ENCODE measurements around the gene HEATR5A. TPM values are rescaled to one million over a fixed set of nuclear protein-coding genes. Genes with fewer than 3 reads are reported as not detected.

The HEATR5A gene
- total and polyA plus RNA-seq, 2 experiments from 2014 or later = 25.8 to 32.5 TPM

- H3K27me3 ChIP-seq (ENCODE audit: insufficient read depth) = no peaks in the 10 kb centered on the region
- no peaks in the 10 kb centered on the region for H3K9me2 ChIP-seq (ENCODE audit: insufficient read depth)
- H3K4me3 Mint-ChIP-seq = no peak overlapping the region
- H3K27ac Mint-ChIP-seq = no peak overlapping the region
- H3K4me1 ChIP-seq (ENCODE audit: insufficient read depth) = no peaks in the 10 kb centered on the region
- H3K4me1 Mint-ChIP-seq = no peaks in the 10 kb centered on the region
- no peaks in the 10 kb centered on the region for H3K79me2 ChIP-seq (replicated peaks; ENCODE audit: insufficient read depth)
- no peak overlapping the region for H3K4me3 ChIP-seq
- H3K27me3 Mint-ChIP-seq (ENCODE audit: insufficient read depth, low read depth, poor library complexity) = no peaks in the 10 kb centered on the region
- TF ChIP-seq JUNB (IDR thresholded peaks at IDR 0.05; ENCODE audit: unreplicated experiment) = no peak
- TF ChIP-seq, protein P1, sequence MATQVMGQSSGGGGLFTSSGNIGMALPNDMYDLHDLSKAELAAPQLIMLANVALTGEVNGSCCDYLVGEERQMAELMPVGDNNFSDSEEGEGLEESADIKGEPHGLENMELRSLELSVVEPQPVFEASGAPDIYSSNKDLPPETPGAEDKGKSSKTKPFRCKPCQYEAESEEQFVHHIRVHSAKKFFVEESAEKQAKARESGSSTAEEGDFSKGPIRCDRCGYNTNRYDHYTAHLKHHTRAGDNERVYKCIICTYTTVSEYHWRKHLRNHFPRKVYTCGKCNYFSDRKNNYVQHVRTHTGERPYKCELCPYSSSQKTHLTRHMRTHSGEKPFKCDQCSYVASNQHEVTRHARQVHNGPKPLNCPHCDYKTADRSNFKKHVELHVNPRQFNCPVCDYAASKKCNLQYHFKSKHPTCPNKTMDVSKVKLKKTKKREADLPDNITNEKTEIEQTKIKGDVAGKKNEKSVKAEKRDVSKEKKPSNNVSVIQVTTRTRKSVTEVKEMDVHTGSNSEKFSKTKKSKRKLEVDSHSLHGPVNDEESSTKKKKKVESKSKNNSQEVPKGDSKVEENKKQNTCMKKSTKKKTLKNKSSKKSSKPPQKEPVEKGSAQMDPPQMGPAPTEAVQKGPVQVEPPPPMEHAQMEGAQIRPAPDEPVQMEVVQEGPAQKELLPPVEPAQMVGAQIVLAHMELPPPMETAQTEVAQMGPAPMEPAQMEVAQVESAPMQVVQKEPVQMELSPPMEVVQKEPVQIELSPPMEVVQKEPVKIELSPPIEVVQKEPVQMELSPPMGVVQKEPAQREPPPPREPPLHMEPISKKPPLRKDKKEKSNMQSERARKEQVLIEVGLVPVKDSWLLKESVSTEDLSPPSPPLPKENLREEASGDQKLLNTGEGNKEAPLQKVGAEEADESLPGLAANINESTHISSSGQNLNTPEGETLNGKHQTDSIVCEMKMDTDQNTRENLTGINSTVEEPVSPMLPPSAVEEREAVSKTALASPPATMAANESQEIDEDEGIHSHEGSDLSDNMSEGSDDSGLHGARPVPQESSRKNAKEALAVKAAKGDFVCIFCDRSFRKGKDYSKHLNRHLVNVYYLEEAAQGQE (IDR thresholded peaks at IDR 0.05; ENCODE audit: unreplicated experiment) = no peak
- no peak for TF ChIP-seq STAT1 (IDR thresholded peaks at IDR 0.05; ENCODE audit: unreplicated experiment)
- no peak for TF ChIP-seq NANOG (IDR thresholded peaks at IDR 0.05; ENCODE audit: borderline replicate concordance)
- no peak for TF ChIP-seq ZNF114 (CRISPR knock-in tag; IDR thresholded peaks at IDR 0.05)
- no peak for TF ChIP-seq ZNF331 (CRISPR knock-in tag; IDR thresholded peaks at IDR 0.05; ENCODE audit: low read depth)
- TF ChIP-seq EZH2 (IDR thresholded peaks at IDR 0.05; ENCODE audit: low read depth, unreplicated experiment) = no peak
- TF ChIP-seq, protein P2, sequence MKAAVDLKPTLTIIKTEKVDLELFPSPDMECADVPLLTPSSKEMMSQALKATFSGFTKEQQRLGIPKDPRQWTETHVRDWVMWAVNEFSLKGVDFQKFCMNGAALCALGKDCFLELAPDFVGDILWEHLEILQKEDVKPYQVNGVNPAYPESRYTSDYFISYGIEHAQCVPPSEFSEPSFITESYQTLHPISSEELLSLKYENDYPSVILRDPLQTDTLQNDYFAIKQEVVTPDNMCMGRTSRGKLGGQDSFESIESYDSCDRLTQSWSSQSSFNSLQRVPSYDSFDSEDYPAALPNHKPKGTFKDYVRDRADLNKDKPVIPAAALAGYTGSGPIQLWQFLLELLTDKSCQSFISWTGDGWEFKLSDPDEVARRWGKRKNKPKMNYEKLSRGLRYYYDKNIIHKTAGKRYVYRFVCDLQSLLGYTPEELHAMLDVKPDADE (IDR thresholded peaks at IDR 0.05) = no peak
- no peak for TF ChIP-seq CREB1 (CRISPR knock-in tag; IDR thresholded peaks at IDR 0.05; ENCODE audit: low read depth)
- no peak for TF ChIP-seq ZNF462 (CRISPR knock-in tag; IDR thresholded peaks at IDR 0.05)
- no peak for TF ChIP-seq EZH2phosphoT487 (IDR thresholded peaks at IDR 0.05; ENCODE audit: unreplicated experiment)
- TF ChIP-seq, protein P3, sequence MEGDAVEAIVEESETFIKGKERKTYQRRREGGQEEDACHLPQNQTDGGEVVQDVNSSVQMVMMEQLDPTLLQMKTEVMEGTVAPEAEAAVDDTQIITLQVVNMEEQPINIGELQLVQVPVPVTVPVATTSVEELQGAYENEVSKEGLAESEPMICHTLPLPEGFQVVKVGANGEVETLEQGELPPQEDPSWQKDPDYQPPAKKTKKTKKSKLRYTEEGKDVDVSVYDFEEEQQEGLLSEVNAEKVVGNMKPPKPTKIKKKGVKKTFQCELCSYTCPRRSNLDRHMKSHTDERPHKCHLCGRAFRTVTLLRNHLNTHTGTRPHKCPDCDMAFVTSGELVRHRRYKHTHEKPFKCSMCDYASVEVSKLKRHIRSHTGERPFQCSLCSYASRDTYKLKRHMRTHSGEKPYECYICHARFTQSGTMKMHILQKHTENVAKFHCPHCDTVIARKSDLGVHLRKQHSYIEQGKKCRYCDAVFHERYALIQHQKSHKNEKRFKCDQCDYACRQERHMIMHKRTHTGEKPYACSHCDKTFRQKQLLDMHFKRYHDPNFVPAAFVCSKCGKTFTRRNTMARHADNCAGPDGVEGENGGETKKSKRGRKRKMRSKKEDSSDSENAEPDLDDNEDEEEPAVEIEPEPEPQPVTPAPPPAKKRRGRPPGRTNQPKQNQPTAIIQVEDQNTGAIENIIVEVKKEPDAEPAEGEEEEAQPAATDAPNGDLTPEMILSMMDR (conservative IDR thresholded peaks at IDR 0.05; ENCODE audit: low read depth in 2 of 2) = no peak
- no peak for TF ChIP-seq POLR2AphosphoS5 (IDR thresholded peaks at IDR 0.05; ENCODE audit: low read depth)
- H3K4me2 ChIP-seq = no peak overlapping the region
- no peak overlapping the region; the same call in 1 of the 2 replicates for H2AFZ ChIP-seq
- no peak overlapping the region for H3K27ac ChIP-seq (ENCODE audit: low read depth)
- H3F3A ChIP-seq (replicated peaks; ENCODE audit: low read depth) = no peaks in the 10 kb centered on the region
- H3K36me3 Mint-ChIP-seq (ENCODE audit: low read depth) = peaks cover 43% of the 10 kb centered on the region; the same call in 2 of the 3 replicates
- no peaks in the 10 kb centered on the region for H4K20me1 ChIP-seq (replicated peaks; ENCODE audit: insufficient read depth)
- no peak for DNase-seq (ENCODE audit: low spot score)
- no peak for ATAC-seq
- peaks cover 57% of the 10 kb centered on the region for H3K9me3 Mint-ChIP-seq
- peaks cover 10% of the 10 kb centered on the region for H3K36me3 ChIP-seq (ENCODE audit: insufficient read depth)
Observed at GRCh38 chr14:31280871-31281220, 139.5 kb downstream of the HEATR5A start.

Measured in GM23338 (cell line).